Panc1 (cell line): ENCODE data around the gene BTG2. TPM values are rescaled to one million over a fixed set of nuclear protein-coding genes. Genes with fewer than 3 reads are reported as not detected.

Experiments used
- ATAC-seq: fragments of 200-7000 bp; cut with Tn5 transposase; 2 replicates; pipeline ENCODE4 v1.9.1; 2020; ENCODE audit warnings: mild to moderate bottlenecking, moderate library complexity
- BruUV-seq: library from RNA; stranded (reverse); fragments of 400-500 nt; replicated peaks from 2 replicates; lab custom pipeline; 2021; lab: Mats Ljungman, UMichigan
- CTCF ChIA-PET: fragments of 300-600 bp; sonication (Branson Sonifier 250); formaldehyde crosslinking; loops from one replicate; lab custom pipeline; 2022; ENCODE audit warnings: antibody characterized with exemption; lab: Charles Lee
- POLR2A ChIA-PET: fragments of 300-600 bp; sonication (Branson Sonifier 250); formaldehyde crosslinking; loops from one replicate; lab custom pipeline; 2022; ENCODE audit warnings: antibody characterized with exemption; lab: Charles Lee
- DNase-seq: peaks from one replicate; pipeline ENCODE4 v3.0.0-alpha.2; 2010; ENCODE audit warnings: low read depth, low spot score
- H3K27ac ChIP-seq: 2 replicates; pipeline ENCODE4 v1.5.1; 2011; ENCODE audit warnings: mild to moderate bottlenecking, low read length, inconsistent platforms
- H3K27me3 ChIP-seq: fragments of 200-500 bp; sonication (Bioruptor generic); 2 replicates; pipeline ENCODE4 v1.6.0; 2014; ENCODE audit warnings: low read length, inconsistent platforms; ENCODE audit not compliant: control insufficient read depth, insufficient read depth
- H3K36me3 ChIP-seq: fragments of 200-500 bp; sonication (Bioruptor generic); 2 replicates; pipeline ENCODE4 v1.5.1; 2014; ENCODE audit warnings: inconsistent platforms, mild to moderate bottlenecking, low read length, moderate library complexity; ENCODE audit not compliant: control insufficient read depth, insufficient read depth
- H3K4me1 ChIP-seq: 2 replicates; pipeline ENCODE4 v1.5.1; 2011; ENCODE audit warnings: inconsistent platforms, mild to moderate bottlenecking, low read length, moderate library complexity; ENCODE audit not compliant: control insufficient read depth, insufficient read depth
- H3K4me3 ChIP-seq, 2 experiments: 2 replicates each; pipeline ENCODE4 v1.5.1; 2011 to 2012; ENCODE audit warnings: low read depth in 2 of 2, low read length in 2 of 2, mild to moderate bottlenecking in 2 of 2, inconsistent platforms in 1 of 2, moderate library complexity in 1 of 2
- H3K9me3 ChIP-seq: fragments of 200-500 bp; sonication (Bioruptor generic); 2 replicates; pipeline ENCODE4 v1.5.1; 2014; ENCODE audit warnings: low read depth, mild to moderate bottlenecking, inconsistent platforms, low read length, moderate library complexity; ENCODE audit not compliant: control insufficient read depth, insufficient read depth
- CTCF ChIP-seq: fragments of 450-650 bp; IDR thresholded peaks from 2 replicates; pipeline ENCODE4 v1.5.1; 2017; ENCODE audit warnings: mild to moderate bottlenecking
- SIN3A ChIP-seq: IDR thresholded peaks from 2 replicates; pipeline ENCODE4 v1.6.1; 2012; ENCODE audit warnings: low read depth, mild to moderate bottlenecking, low read length, moderate library complexity, borderline replicate concordance; ENCODE audit not compliant: insufficient read depth
- in situ Hi-C: cut with HindIII; loops from 2 replicates; pipeline ENCODE4 v1.10.0; 2016; ENCODE audit warnings: low sequenced_read_pairs, low pct_unique_long_range_greater_than_20kb
- intact Hi-C: fragments of 100-400 bp; cut with micrococcal nuclease; formaldehyde crosslinking; loops from one replicate; pipeline ENCODE4 v1.10.0; 2022; ENCODE audit not compliant: unreplicated experiment
- total RNA-seq: library from RNA; stranded (reverse); gene quantifications from one replicate; pipeline ENCODE4 v1.2.1, GENCODE V29; 2021; ENCODE audit not compliant: unreplicated experiment

BTG2 gene
- total RNA-seq, 1 experiment from 2014 or later = 6.1 TPM

GRCh38 chr1:203359010-203359571 is 53.8 kb downstream of the BTG2 start:
- DNase-seq (no peak), ATAC-seq (no peak)
- peaks cover 28% of the 10 kb centered on the region for H3K27me3 ChIP-seq
- CTCF ChIA-PET = interaction anchor here (0.7 kb wide), 1 partner anchor 15 kb away, joined by 13 read pairs; no protein-coding TSS in a partner anchor
- in situ Hi-C loops = no loop called here
- TF ChIP-seq CTCF = no peak
- TF ChIP-seq SIN3A = no peak
- H3K4me1 ChIP-seq = no peaks in the 10 kb centered on the region
- BruUV-seq = no TSS peak
- H3K9me3 ChIP-seq = no peaks in the 10 kb centered on the region
- POLR2A ChIA-PET = no interaction called here
- intact Hi-C loops = no loop called here
- H3K4me3 ChIP-seq = no peak overlapping the region
- H3K27ac ChIP-seq = no peak overlapping the region
- no peaks in the 10 kb centered on the region for H3K36me3 ChIP-seq

Other genes starting within 250 kb of the BTG2 start
- not detected for gene MYOG, start 219.5 kb upstream of the BTG2 start, total RNA-seq
- gene ADORA1, start 177.8 kb upstream of the BTG2 start, total RNA-seq = 8.5 TPM
- gene MYBPH, start 129.7 kb upstream of the BTG2 start, total RNA-seq = not detected
- 0.10 TPM for gene CHI3L1, start 118.8 kb upstream of the BTG2 start, total RNA-seq
- not detected for gene CHIT1, start 75.8 kb upstream of the BTG2 start, total RNA-seq
- gene FMOD, start 45.6 kb downstream of the BTG2 start, total RNA-seq = not detected
- gene PRELP, start 170.3 kb downstream of the BTG2 start, total RNA-seq = not detected
- gene OPTC, start 188.6 kb downstream of the BTG2 start, total RNA-seq = not detected